UCSD-AML1 (cell line): Measurements from ENCODE around the gene MRPS18B.
"Not testable (repeated sequence)": the region's sequence is repeated elsewhere in the genome, so short reads cannot be mapped to it uniquely, and the experiment has no call there.

Experiments used
- DNase-seq: peaks from one replicate; lab custom pipeline; 2025; ENCODE audit not compliant: unreplicated experiment; lab: John Stamatoyannopoulos, UW

MRPS18B gene

DNA sequence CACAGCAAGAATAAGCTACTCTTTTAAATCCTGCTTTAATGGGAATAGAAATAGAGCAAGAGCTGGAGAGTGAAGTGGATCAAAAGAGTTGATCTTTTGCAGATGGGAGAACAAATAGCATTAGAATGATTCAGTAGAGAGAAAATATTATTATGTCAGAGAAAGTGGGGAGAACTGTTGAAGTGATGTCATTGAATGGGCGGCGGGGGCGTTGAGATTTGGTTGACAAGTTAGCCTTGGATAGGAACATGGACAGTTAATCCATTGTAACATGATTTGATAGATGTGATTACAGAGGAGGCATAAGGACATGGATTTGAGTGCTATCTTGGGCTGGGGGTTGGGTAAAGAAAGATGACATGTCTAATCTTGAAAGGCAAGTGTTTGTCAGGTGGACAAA, 18.2 kb downstream of the MRPS18B start:
- DNase-seq: no peak

- DNase-seq: no peak
These were observed 22.8 kb downstream of the MRPS18B start for GRCh38 chr6:30640481-30640880.

DNA sequence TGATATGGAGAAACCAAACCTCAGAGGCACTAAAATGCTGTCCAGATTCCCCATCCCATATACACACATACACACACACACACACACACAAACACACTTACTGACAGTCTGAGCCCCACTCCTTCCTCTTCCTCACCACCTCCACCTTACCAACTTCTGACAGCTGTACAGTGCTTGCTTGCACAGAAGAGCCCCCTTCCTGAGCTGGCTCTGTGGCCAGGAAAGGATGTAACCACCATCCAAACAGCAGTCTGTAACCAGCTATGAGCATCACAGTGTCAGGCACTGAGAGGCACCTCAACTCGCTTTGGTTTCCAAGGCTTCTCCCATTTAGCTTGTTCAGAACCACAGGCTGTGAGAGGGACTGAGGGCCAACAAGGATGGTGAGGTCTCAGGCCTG, 23.4 kb downstream of the MRPS18B start:
- peak; percentile 39 for DNase-seq

GRCh38 chr6:30643656-30644055, 26.0 kb downstream of the MRPS18B start:
- DNase-seq: no peak

DNA sequence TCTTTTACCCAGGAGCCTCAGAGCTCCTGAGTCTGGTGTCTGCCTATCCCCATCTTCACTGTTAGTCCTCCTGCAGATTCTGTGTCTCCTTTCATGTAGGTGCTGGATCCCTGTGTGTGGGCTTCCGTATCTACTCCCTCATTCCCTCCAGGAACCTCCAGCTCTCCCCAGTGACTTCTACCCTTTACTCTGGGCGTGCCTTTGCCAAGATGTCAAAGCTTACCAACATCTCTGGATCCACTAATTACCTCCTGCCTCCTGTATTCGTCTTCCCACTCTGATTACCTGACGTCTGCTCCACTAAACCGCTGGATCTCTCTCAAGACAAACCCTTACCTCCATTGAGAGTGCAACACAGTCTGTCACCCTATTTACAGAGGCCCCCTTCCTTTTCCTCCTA, 27.1 kb downstream of the MRPS18B start:
- DNase-seq: no peak

GRCh38 chr6:30645989-30646388, 28.3 kb downstream of the MRPS18B start:
- no peak for DNase-seq

- DNase-seq: peak; percentile 94
These were observed 29.0 kb downstream of the MRPS18B start, which contains the start of gene C6orf136 for GRCh38 chr6:30646450-30647241. Gene C6orf136 (plus strand): TSS chr6:30647133. CDS start chr6:30647232, 99 bp downstream.

DNA sequence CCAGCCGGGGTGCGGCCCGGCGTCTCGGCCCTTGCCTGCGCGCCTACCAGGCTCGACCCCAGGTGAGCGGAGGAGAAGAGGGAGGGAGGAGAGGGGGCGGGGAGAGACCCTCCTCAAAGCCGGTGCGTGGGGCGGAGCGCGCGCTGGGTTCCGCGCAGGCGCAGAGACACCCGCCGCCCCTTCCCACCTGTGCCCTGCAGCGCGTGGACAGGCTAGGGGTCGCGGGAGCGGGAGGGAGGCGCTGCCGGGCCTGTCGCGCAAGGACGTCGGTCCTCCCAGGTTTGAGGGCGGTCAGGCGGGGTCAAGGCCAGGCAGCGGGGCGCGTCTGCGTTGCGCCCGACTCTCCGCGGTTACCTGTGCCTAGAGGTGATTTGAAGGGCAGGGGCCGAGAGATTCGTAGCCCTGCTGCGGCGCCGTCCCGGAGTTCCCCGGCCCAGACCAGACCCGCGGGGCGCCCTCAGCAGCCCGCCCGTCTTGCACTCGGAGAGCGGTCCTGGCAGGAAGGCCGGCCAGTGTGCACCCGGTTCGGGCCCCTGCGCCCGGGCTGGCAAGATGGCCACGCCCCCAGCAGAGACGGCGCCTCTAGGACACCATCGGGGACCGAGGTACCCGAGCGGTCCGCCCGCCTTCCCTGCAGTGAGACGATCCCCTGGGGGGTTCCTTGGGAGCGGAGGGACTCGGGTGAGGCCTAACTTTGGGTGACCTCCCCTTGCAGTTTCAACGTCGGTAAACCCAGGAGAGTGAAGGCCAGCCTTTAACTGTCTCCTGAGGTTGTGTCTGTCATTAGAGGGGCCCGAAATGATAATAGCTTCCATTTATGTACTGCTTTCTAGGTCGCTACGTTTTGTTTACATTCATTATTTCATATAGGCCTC, 29.8 kb downstream of the MRPS18B start:
- DNase-seq: peak; percentile 91

GRCh38 chr6:30651143-30651542, 33.5 kb downstream of the MRPS18B start:
- DNase-seq: no peak

DNA sequence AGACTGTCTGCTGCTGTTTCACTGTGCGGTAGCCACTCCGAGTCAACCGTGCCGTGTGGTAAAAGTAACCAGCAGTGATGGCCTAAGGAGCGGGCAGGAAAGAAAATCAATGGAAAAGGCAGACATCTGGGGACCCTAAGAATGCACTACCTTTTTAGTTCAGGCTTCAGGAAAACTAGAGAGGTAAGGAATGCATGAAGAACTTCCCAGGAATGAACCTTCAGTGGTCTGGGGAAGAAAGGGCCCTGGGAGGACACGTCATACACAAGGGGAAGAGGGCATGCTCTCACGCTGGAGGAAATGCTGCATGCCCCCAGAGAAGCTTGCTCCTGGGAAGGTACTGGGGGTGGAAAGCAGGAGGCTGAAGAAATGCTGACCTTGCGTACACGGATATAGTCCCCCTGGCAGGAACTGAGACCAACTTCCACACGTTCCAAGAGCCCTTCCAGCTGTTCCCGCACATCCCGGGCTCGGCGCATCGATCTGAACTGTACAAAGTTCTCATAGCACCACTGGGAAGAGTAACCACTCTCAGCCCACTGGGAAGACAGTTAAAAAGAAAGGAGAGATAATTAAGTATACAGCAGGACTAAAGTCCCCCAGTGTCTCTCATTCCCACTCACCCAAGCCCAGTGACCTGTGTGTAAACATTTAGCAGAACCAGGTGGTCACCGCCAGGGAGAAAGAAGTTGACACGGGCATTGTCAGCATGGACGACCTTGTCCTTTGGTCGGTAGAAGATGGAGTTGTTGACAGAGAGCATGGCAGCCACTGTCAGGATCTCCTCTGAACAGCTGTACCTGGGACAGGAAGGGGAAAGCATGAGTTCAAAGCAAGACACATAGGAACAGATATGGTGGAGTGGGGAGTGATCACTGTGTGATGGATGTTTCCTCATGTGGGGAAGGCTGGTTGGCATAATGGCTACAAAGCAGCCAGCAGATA, 37.4 kb downstream of the MRPS18B start:
- DNase-seq: no peak

DNA sequence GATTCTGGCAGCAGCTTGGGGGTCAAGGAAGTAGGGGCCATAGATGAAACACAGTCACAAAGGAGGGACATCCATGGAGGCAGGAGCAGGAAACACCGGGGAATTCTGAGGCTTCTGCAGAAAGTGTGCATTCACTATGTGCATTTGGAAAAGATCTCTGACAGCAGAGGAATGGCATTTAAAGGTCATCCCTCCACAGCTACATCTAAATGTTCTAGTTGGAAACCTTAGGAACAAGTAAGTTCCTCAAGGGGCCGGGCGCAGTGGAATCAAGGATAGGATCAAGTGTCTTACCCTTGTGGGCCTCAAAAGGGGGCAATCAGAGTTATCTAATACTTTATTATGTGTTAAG, 38.1 kb downstream of the MRPS18B start:
- DNase-seq: no peak

GRCh38 chr6:30656513-30656912, 38.9 kb downstream of the MRPS18B start:
- peak; percentile 23 for DNase-seq

- DNase-seq: no peak
These were observed 39.8 kb downstream of the MRPS18B start for GRCh38 chr6:30657454-30657853.

DNA sequence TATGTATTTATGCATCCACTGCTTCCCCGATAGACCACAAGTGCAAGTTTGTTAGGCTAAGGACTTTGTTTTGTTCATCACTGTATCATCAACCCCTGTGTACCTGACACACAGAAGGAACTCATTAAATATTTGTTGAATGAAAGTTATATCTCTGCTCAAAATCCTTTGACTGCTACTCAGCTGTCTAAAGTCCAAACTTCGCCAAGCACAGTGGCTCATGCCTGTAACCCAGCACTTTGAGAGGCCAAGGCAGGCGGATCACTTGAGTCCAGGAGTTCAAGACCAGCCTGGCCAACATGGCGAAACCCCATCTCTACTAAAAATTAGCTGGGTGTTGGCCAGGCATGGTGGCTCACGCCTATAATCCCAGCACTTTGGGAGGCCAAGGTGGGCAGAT, 40.3 kb downstream of the MRPS18B start:
- DNase-seq: not testable (repeated sequence)

- DNase-seq: no peak
These were observed 47.5 kb downstream of the MRPS18B start for GRCh38 chr6:30664994-30665767.

GRCh38 chr6:30666300-30666699, 48.7 kb downstream of the MRPS18B start:
- not testable (repeated sequence) for DNase-seq

GRCh38 chr6:30670760-30671527, 53.3 kb downstream of the MRPS18B start:
- no peak for DNase-seq

DNA sequence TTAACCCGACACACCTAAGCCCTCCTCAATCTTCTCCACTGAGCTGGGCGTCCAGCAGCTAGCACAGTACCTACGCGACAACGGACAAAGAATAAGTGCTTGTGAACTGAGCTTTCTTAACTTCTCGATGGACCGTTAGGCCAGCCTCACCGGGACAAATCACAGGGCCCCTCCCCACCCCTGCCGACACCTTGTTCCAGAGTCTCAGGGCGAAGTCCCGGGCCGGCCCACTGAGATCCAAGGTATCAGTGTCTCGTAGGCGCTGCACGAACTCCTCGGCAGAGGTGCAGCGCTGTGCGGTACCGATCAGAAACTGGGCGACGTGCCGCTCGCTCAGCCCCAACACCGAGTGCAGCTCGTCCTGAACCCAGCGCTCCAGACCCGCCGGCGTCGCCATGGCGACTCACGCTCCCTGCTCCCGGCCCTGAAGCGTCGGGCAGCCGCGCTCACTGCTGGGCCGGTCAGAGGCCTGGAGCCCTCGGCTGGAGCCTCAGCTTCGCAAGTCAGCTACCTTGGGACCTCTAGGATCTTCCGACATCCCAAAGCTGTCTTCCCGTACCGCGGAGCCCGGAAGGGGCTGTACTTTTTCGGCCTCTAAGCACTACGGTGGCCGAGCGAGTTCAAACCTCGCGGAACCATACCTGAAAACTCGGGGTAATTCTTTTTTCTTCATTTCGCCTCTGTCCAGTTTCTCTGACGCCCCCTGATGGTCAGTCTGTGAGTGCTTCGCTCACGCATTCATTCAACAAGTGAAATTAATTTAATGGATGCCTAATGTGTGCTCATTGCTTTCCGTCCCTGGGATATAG, 55.0 kb downstream of the MRPS18B start, which contains the start of gene DHX16:
TSS of gene DHX16 (minus strand) at position 562 of the 809 bp plus-strand sequence. CDS start at position 397, 165 bp downstream.
- DNase-seq: peak; percentile 92
